Measurements from ENCODE around the gene PON3.
"Not testable (repeated sequence)": the region's sequence is repeated elsewhere in the genome, so short reads cannot be mapped to it uniquely, and the experiment has no call there.

Gene PON3

GRCh38 chr7:95411666-95412065 is 15.5 kb upstream of the PON3 start:
- no peak for DNase-seq

DNA sequence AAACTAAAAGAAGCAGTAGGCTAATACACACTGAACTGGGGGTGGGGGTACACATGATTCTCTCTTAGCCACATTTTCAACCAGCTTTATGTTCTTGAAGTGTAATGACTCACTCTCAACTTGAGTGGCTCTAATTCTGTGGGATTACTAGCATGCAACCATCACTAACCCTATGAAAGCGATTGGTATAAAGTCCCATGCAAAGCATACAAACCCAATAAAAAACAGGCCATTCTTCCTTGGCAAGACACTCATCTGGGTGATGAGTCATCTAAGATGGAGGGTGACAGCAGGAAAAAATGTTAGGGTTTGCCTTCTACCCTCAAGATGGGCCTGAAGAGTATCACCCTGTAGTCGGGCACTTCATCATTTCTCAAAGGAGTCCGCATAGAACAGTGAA is 14.9 kb upstream of the PON3 start:
- no peak for DNase-seq

DNA sequence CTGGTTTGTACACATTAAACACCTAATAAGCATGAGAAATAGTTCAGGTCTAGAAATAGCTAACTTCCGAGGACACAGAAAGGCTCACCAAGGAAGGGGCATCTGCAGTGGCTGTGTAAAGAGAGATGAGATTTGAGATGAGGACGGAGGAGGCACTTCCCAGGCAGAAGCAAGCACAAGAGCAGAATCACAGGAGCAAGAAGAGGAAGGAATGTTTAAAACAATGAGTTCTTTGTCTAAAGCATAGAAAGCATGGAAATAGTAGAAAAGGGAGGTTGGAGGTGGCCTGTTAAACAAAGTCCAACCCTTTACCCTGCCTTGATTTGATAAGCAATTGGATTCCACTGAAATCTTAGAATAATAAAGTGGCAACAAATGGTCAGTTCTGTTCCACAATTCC is 11.6 kb upstream of the PON3 start:
- DNase-seq = no peak

DNA sequence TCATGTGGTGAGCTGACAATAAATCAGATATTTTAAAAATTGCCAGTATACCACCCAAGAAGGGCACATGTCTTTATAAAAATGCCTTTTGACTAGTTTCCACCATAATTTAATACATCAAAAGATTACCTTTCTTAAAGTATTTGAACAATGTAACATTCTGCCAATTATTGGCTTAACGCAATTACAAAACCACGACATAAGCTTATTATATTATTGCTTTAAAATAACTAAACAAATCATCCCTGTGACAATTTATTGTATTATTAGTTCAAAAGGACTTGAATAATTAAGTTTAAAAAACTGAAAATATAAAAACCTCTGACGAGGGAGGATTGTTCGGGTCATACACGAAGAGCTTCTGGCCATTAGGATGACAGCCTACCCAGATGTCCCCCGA is 9.6 kb upstream of the PON3 start:
- no peak for DNase-seq

- DNase-seq = no peak
Measured at GRCh38 chr7:95405208-95405607, 9.0 kb upstream of the PON3 start.

- DNase-seq = no peak
Measured at GRCh38 chr7:95404316-95404865, 8.2 kb upstream of the PON3 start.

GRCh38 chr7:95398155-95398940 is 2.2 kb upstream of the PON3 start:
- no peak for DNase-seq

DNA sequence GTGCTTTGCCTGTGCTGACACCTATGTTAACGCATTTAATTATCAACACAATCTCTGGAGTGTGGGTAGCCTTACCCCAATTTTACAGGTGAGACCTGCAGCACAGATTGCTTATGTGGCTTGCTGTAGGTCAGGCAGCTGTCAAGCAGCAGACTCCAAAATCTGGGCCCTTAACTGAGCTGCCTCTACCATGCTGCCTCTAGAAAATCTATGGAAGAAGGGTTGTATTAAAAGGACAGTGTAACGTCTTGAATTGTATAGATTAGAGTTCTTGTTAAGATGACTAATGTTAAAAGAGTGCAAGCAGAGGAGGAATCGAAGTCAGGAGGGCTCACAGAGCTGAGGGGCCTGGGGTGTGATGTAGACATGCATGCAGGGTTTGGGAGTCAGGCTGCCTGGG is 1.2 kb upstream of the PON3 start:
- no peak for DNase-seq

DNA sequence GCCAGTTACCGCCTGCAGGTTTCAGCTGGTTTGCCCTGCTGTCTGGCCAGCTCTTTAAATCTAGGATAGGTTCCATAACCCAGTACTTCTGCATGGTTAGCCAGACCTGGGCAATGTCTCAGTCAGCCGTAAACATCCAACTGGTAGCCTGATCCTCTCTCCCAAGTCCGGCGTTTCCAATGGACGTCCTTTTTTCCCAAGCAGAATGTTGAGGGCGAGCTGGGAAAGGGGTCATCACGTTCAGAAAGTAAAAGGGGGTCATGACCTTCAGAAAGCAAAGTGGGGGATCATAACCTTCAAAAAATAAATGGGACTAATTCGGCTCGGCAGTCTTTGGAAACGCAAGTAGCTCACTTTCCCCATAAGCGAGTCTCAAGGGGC is 430 bp downstream of the PON3 start:
- DNase-seq = no peak

GRCh38 chr7:95394370-95394769 is 1.8 kb downstream of the PON3 start:
- no peak for DNase-seq

DNA sequence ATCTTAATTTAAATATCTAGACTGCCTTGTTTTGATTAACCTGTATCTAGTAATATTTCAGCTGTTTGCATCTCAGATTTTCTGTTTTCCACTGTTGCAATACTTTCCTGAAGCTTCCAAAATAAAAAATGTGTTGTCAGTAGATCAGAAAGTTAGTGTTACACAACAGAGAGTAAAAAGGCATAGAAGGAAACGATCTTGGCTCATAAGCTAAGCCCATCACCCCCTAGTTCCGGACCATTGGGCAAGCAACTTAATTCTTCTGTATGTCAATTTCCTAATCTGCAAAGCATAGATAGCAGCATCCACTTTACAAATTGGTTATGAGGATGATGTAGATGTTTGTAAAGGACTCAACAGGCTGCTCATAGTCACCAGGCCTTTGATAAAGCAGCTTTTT is 4.4 kb downstream of the PON3 start:
- DNase-seq = no peak

DNA sequence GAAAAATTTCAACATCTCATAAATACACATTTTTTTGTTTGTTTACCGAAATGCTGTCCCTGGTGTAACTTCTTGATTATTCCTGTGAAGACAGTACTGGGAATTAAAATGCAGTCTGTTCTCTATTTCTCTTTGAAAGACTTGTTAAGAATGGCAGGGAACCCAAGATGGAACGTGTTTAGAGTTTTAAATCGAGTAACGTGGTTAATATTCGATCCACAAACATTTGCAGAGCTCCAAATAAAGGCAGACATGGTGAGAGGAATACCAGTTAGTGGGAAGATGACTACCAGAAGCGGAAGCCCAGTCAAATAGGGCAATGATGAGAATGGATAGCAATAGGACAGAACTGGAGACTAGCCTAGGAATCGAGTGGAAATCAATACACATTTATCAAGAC is 6.7 kb downstream of the PON3 start:
- no peak for DNase-seq

- not testable (repeated sequence) for DNase-seq
Measured at GRCh38 chr7:95379457-95379856, 16.7 kb downstream of the PON3 start.

DNA sequence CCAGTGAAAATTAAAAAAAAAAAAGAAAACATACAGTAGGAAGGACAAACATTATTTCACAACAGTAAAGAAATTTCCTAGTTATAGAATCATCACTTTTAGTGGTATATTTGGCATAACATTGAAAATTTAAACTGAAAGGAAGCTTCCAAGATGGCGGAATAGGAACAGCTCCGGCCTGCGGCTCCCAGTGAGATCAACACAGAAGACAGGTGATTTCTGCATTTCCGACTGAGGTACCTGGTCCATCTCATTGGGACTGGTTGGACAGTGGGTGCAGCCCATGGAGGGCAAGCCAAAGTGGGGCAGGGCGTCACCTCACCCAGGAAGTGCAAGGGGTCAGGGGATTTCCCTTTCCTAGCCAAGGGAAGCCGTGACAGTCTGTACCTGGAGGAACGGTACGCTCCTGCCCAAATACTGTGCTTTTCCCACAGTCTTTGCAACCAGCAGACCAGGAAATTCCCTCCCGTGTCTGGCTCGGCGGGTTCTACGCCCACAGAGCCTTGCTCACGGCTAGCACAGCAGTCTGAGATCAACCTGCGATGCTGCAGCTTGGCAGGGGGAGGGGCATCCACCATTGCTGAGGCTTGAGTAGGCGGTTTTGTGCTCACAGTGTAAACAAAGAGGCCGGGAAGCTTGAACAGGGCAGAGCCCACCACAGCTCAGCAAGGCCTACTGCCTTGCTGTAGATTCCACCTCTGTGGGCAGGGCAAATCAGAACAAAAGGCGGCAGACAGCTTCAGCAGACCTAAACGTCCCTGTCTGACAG is 19.4 kb downstream of the PON3 start:
- DNase-seq = no peak

DNA sequence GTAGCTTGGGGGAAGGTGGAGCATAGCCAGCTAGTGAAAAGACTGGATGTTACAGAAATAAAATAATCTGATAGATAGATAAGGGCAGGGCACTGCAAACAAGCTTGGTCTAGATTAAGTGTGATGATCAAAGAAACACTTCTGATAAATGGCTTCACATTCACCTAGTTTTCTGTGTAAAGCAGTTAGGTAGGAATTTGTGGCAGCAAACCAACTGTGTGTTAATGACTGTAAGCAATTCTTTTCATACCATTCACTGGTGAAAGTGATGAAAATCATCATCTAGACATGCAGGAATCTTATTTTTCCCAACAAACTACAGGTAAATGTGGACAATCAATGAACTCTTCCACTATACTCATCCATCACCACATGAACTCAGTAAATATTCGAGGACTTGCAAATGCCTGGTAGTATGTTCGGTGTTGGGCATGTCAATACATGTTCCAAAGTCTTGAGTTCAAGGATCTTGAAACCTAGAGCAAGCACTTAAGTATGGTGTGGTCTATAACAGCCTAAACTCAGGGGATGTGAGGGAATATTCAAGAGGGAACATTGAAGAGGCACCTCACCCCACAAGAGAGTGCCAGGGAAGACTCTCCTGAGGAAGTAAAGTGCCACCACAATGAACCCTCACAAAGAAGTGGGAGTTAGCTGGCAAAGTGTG is 20.5 kb downstream of the PON3 start:
- no peak for DNase-seq

- DNase-seq = no peak
Measured at GRCh38 chr7:95373323-95373722, 22.9 kb downstream of the PON3 start.

DNA sequence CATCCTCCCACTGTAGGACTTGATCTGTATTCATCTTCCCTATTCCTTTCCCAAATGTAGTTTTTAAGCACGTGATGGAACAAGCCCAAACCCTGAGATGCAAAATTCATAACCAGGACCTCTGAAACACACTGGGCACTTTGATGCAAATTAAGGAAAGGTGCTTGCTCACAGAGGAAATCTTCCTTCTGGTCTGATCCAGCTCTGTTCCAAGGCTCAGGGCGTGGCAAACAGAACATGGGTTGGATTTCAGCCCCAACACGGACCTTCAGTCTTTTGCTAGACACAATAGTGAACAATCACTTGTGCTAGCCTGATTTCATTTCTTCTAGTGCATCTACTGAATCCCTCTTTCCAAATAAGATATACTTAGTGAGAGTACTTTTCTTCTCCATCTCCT is 27.9 kb downstream of the PON3 start:
- DNase-seq = no peak

DNA sequence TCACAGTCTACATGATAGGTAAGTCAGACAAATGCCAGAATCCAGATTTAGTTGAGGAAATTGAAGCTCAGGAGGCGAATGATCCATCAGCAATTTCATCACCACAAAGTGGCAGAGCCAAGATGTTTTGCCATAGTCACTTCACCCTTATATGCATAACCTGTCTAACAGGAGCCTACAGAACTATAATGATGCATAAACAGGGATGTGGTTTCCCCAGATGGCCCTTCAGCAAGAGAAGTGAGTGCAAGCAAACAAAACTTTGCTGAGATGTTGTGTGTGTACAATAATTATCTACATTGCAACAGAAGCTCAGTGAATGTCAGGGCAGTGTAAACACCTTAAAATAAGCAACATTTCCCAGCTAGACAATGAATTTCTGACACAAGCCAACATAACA is 28.6 kb downstream of the PON3 start:
- no peak for DNase-seq

GRCh38 chr7:95365151-95365550 is 31.0 kb downstream of the PON3 start:
- no peak for DNase-seq

DNA sequence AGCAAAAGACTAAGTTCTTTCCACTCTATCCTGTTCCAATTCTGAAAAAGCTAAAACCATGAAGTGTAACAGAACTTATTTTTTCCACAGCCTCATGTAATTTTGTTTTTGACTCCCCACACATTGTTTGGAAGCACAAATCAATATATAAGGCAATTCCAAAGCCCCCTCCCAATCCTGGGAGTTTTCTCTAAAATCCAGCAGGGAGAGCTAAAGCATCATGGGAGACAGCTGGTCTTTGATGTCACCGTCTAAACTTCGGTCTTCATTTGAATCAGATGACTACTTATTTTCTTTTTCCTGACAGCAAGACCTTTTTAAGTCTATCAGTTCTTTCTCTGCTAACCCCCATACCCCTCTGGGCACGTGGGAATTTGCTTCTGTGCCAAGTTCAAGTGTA is 38.6 kb downstream of the PON3 start:
- no peak for DNase-seq

DNA sequence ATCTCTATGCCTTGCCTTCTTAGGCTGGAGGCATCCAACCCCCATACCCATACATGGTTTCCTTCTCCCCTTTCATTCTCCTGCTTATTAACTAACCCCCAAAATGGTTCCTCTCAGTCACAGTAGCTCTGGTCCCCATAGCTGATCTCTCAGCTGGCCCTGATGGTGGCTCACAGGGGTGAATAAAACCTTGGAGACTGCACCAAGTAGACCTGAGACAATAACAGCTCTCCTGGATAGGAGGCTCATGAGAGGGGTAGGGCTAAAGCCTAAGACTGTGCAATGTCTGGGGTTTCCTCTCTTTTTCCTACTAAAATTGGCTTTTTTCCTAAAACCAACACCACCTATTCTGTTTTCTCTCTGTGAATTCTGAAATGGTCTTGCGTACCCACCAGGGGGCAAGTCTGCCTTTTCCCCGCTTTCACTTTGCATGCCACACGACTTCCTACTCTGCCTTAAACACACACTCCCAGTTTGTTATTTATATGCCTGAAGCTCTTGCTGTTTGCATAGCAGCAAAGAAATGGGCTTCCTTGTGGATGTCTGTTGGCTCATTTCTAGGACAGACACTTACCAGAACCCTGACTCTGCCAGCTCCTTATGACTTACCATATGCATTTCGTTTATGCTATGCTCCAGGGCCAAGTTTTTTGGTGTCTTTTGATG is 53.4 kb downstream of the PON3 start:
- DNase-seq = no peak

DNA sequence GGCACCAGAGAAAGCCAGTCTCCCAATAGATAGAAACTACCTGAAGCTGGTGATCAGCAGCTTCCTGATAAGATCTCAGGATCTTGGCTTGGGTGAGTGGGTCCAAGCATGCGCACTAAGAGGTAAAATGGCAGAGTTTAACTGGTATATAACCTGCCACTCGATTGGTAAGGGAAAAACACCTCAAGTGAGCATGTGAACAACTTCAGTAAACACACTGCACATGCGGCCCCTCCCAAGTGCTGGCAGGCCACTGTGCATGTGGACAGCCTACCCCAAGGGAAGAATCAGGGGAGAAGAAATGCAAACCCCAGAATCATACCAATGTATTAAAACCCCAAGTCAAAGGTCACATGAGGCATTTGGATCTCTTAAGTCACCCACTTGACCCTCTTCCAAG is 54.1 kb downstream of the PON3 start:
- DNase-seq = no peak

- no peak for DNase-seq
Measured at GRCh38 chr7:95340491-95340890, 55.7 kb downstream of the PON3 start.
